Measurements from ENCODE around the gene CAD. TPM values are rescaled to one million over a fixed set of nuclear protein-coding genes. Genes with fewer than 3 reads are reported as not detected.
A peak's percentile ranks its signal among the peaks of the same experiment; 100 is the strongest.
"Not testable (repeated sequence)": the region's sequence is repeated elsewhere in the genome, so short reads cannot be mapped to it uniquely, and the experiment has no call there.

CAD gene
- polyA plus RNA-seq, 2 donors, result 16.8 to 18.3 TPM

- Histone ChIP-seq H3K9me3 (ENCODE audit: control insufficient read depth in 2 of 2, insufficient read depth in 1 of 2, low read depth in 1 of 2, low read length in 1 of 2) (no peaks in the 10 kb centered on the region), H3K27me3 (ENCODE audit: control insufficient read depth in 1 of 2, insufficient read depth in 2 of 2, low read length in 2 of 2) (no peaks in the 10 kb centered on the region), H3K27ac (ENCODE audit: low read depth in 2 of 2, low read length in 1 of 2) (no peak overlapping the region), H3K36me3 (ENCODE audit: control insufficient read depth in 2 of 2, insufficient read depth in 2 of 2, low read length in 1 of 2) (no peaks in the 10 kb centered on the region), H3K4me1 (ENCODE audit: control insufficient read depth in 2 of 2, insufficient read depth in 2 of 2, low read length in 1 of 2) (no peaks in the 10 kb centered on the region), H3K4me3 (ENCODE audit: low read depth in 1 of 2, low read length in 2 of 2) (no peak overlapping the region)
- 61 to 67% methylated on average over 3 of the region's 3 CpGs for WGBS, 2 donors
Observed at GRCh38 chr2:27179344-27180000, 37.7 kb upstream of the CAD start.

GRCh38 chr2:27182346-27182745, 34.8 kb upstream of the CAD start:
- Histone ChIP-seq H3K4me1 (ENCODE audit: control insufficient read depth in 2 of 2, insufficient read depth in 2 of 2, low read length in 1 of 2) (no peaks in the 10 kb centered on the region), H3K27ac (ENCODE audit: low read depth in 2 of 2, low read length in 1 of 2) (no peak overlapping the region), H3K36me3 (ENCODE audit: control insufficient read depth in 2 of 2, insufficient read depth in 2 of 2, low read length in 1 of 2) (no peaks in the 10 kb centered on the region), H3K27me3 (ENCODE audit: control insufficient read depth in 1 of 2, insufficient read depth in 2 of 2, low read length in 2 of 2) (no peaks in the 10 kb centered on the region), H3K9me3 (ENCODE audit: control insufficient read depth in 2 of 2, insufficient read depth in 1 of 2, low read depth in 1 of 2, low read length in 1 of 2) (no peaks in the 10 kb centered on the region), H3K4me3 (ENCODE audit: low read depth in 1 of 2, low read length in 2 of 2) (no peak overlapping the region)
- WGBS, 2 donors, result 52 to 69% methylated on average over 4 of the region's 4 CpGs

GRCh38 chr2:27184115-27184514, 33.1 kb upstream of the CAD start:
- no peaks in the 10 kb centered on the region for H3K9me3 ChIP-seq (ENCODE audit: control insufficient read depth in 2 of 2, insufficient read depth in 1 of 2, low read depth in 1 of 2, low read length in 1 of 2)
- H3K4me1 ChIP-seq (ENCODE audit: control insufficient read depth in 2 of 2, insufficient read depth in 2 of 2, low read length in 1 of 2), result no peaks in the 10 kb centered on the region
- peak overlapping the region in 1 of 2 donors; percentile 36 for H3K27ac ChIP-seq (ENCODE audit: low read depth in 2 of 2, low read length in 1 of 2)
- H3K36me3 ChIP-seq (ENCODE audit: control insufficient read depth in 2 of 2, insufficient read depth in 2 of 2, low read length in 1 of 2), result no peaks in the 10 kb centered on the region
- H3K27me3 ChIP-seq (ENCODE audit: control insufficient read depth in 1 of 2, insufficient read depth in 2 of 2, low read length in 2 of 2), result no peaks in the 10 kb centered on the region
- WGBS, 2 donors, result 64 to 65% methylated on average over 4 of the region's 4 CpGs
- H3K4me3 ChIP-seq (ENCODE audit: low read depth in 1 of 2, low read length in 2 of 2), result no peak overlapping the region

GRCh38 chr2:27185331-27186026, 31.7 kb upstream of the CAD start:
- Histone ChIP-seq H3K9me3 (ENCODE audit: control insufficient read depth in 2 of 2, insufficient read depth in 1 of 2, low read depth in 1 of 2, low read length in 1 of 2) (no peaks in the 10 kb centered on the region), H3K27ac (ENCODE audit: low read depth in 2 of 2, low read length in 1 of 2) (peak overlapping the region in 1 of 2 donors; percentile 38), H3K27me3 (ENCODE audit: control insufficient read depth in 1 of 2, insufficient read depth in 2 of 2, low read length in 2 of 2) (no peaks in the 10 kb centered on the region), H3K4me1 (ENCODE audit: control insufficient read depth in 2 of 2, insufficient read depth in 2 of 2, low read length in 1 of 2) (no peaks in the 10 kb centered on the region), H3K36me3 (ENCODE audit: control insufficient read depth in 2 of 2, insufficient read depth in 2 of 2, low read length in 1 of 2) (no peaks in the 10 kb centered on the region), H3K4me3 (ENCODE audit: low read depth in 1 of 2, low read length in 2 of 2) (no peak overlapping the region)
- 34 to 41% methylated on average over 6 of the region's 6 CpGs for WGBS, 2 donors

GRCh38 chr2:27186613-27187345, 30.4 kb upstream of the CAD start:
- Histone ChIP-seq H3K4me1 (ENCODE audit: control insufficient read depth in 2 of 2, insufficient read depth in 2 of 2, low read length in 1 of 2) (no peaks in the 10 kb centered on the region), H3K27me3 (ENCODE audit: control insufficient read depth in 1 of 2, insufficient read depth in 2 of 2, low read length in 2 of 2) (peaks cover 0 to 2% of the 10 kb centered on the region in 2 donors), H3K9me3 (ENCODE audit: control insufficient read depth in 2 of 2, insufficient read depth in 1 of 2, low read depth in 1 of 2, low read length in 1 of 2) (no peaks in the 10 kb centered on the region), H3K4me3 (ENCODE audit: low read depth in 1 of 2, low read length in 2 of 2) (no peak overlapping the region), H3K36me3 (ENCODE audit: control insufficient read depth in 2 of 2, insufficient read depth in 2 of 2, low read length in 1 of 2) (no peaks in the 10 kb centered on the region), H3K27ac (ENCODE audit: low read depth in 2 of 2, low read length in 1 of 2) (no peak overlapping the region)
- 68 to 71% methylated on average over 6 of the region's 6 CpGs for WGBS, 2 donors

GRCh38 chr2:27189989-27190388, 27.2 kb upstream of the CAD start:
- Histone ChIP-seq H3K27me3 (ENCODE audit: control insufficient read depth in 1 of 2, insufficient read depth in 2 of 2, low read length in 2 of 2) (peaks cover 0 to 2% of the 10 kb centered on the region in 2 donors), H3K9me3 (ENCODE audit: control insufficient read depth in 2 of 2, insufficient read depth in 1 of 2, low read depth in 1 of 2, low read length in 1 of 2) (no peaks in the 10 kb centered on the region), H3K27ac (ENCODE audit: low read depth in 2 of 2, low read length in 1 of 2) (no peak overlapping the region), H3K4me3 (ENCODE audit: low read depth in 1 of 2, low read length in 2 of 2) (no peak overlapping the region), H3K36me3 (ENCODE audit: control insufficient read depth in 2 of 2, insufficient read depth in 2 of 2, low read length in 1 of 2) (no peaks in the 10 kb centered on the region), H3K4me1 (ENCODE audit: control insufficient read depth in 2 of 2, insufficient read depth in 2 of 2, low read length in 1 of 2) (no peaks in the 10 kb centered on the region)
- whole genome bisulfite sequencing, 2 donors, result 87 to 88% methylated on average over 8 of the region's 8 CpGs

GRCh38 chr2:27191070-27191829, 25.9 kb upstream of the CAD start:
- Histone ChIP-seq H3K4me1 (ENCODE audit: control insufficient read depth in 2 of 2, insufficient read depth in 2 of 2, low read length in 1 of 2) (no peaks in the 10 kb centered on the region), H3K36me3 (ENCODE audit: control insufficient read depth in 2 of 2, insufficient read depth in 2 of 2, low read length in 1 of 2) (no peaks in the 10 kb centered on the region), H3K27ac (ENCODE audit: low read depth in 2 of 2, low read length in 1 of 2) (no peak overlapping the region), H3K9me3 (ENCODE audit: control insufficient read depth in 2 of 2, insufficient read depth in 1 of 2, low read depth in 1 of 2, low read length in 1 of 2) (no peaks in the 10 kb centered on the region), H3K4me3 (ENCODE audit: low read depth in 1 of 2, low read length in 2 of 2) (no peak overlapping the region), H3K27me3 (ENCODE audit: control insufficient read depth in 1 of 2, insufficient read depth in 2 of 2, low read length in 2 of 2) (peaks cover 0 to 2% of the 10 kb centered on the region in 2 donors)
- WGBS, 2 donors, result 42 to 45% methylated on average over 8 of the region's 8 CpGs

GRCh38 chr2:27194538-27195354, 22.4 kb upstream of the CAD start:
- Histone ChIP-seq H3K9me3 (ENCODE audit: control insufficient read depth in 2 of 2, insufficient read depth in 1 of 2, low read depth in 1 of 2, low read length in 1 of 2) (no peaks in the 10 kb centered on the region), H3K27ac (ENCODE audit: low read depth in 2 of 2, low read length in 1 of 2) (no peak overlapping the region), H3K4me3 (ENCODE audit: low read depth in 1 of 2, low read length in 2 of 2) (no peak overlapping the region), H3K36me3 (ENCODE audit: control insufficient read depth in 2 of 2, insufficient read depth in 2 of 2, low read length in 1 of 2) (peaks cover 0 to 6% of the 10 kb centered on the region in 2 donors), H3K4me1 (ENCODE audit: control insufficient read depth in 2 of 2, insufficient read depth in 2 of 2, low read length in 1 of 2) (no peaks in the 10 kb centered on the region), H3K27me3 (ENCODE audit: control insufficient read depth in 1 of 2, insufficient read depth in 2 of 2, low read length in 2 of 2) (peaks cover 0 to 2% of the 10 kb centered on the region in 2 donors)
- 65 to 71% methylated on average over 17 of the region's 17 CpGs for WGBS, 2 donors

GRCh38 chr2:27195799-27196198, 21.4 kb upstream of the CAD start:
- not testable (repeated sequence) for H3K9me3 ChIP-seq (ENCODE audit: control insufficient read depth in 2 of 2, insufficient read depth in 1 of 2, low read depth in 1 of 2, low read length in 1 of 2); H3K36me3 ChIP-seq (ENCODE audit: control insufficient read depth in 2 of 2, insufficient read depth in 2 of 2, low read length in 1 of 2); H3K4me1 ChIP-seq (ENCODE audit: control insufficient read depth in 2 of 2, insufficient read depth in 2 of 2, low read length in 1 of 2); H3K27me3 ChIP-seq (ENCODE audit: control insufficient read depth in 1 of 2, insufficient read depth in 2 of 2, low read length in 2 of 2); H3K27ac ChIP-seq (ENCODE audit: low read depth in 2 of 2, low read length in 1 of 2); H3K4me3 ChIP-seq (ENCODE audit: low read depth in 1 of 2, low read length in 2 of 2)
- WGBS, 2 donors, result 82 to 87% methylated on average over 3 of the region's 3 CpGs

Data from esophagus (tissue), 2 donors.